ENCODE measurements around the gene CTNNAL1.
"Not testable (repeated sequence)": the region's sequence is repeated elsewhere in the genome, so short reads cannot be mapped to it uniquely, and the experiment has no call there.

CTNNAL1 gene, protein sequence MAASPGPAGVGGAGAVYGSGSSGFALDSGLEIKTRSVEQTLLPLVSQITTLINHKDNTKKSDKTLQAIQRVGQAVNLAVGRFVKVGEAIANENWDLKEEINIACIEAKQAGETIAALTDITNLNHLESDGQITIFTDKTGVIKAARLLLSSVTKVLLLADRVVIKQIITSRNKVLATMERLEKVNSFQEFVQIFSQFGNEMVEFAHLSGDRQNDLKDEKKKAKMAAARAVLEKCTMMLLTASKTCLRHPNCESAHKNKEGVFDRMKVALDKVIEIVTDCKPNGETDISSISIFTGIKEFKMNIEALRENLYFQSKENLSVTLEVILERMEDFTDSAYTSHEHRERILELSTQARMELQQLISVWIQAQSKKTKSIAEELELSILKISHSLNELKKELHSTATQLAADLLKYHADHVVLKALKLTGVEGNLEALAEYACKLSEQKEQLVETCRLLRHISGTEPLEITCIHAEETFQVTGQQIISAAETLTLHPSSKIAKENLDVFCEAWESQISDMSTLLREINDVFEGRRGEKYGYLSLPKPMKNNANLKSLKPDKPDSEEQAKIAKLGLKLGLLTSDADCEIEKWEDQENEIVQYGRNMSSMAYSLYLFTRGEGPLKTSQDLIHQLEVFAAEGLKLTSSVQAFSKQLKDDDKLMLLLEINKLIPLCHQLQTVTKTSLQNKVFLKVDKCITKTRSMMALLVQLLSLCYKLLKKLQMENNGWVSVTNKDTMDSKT

DNA sequence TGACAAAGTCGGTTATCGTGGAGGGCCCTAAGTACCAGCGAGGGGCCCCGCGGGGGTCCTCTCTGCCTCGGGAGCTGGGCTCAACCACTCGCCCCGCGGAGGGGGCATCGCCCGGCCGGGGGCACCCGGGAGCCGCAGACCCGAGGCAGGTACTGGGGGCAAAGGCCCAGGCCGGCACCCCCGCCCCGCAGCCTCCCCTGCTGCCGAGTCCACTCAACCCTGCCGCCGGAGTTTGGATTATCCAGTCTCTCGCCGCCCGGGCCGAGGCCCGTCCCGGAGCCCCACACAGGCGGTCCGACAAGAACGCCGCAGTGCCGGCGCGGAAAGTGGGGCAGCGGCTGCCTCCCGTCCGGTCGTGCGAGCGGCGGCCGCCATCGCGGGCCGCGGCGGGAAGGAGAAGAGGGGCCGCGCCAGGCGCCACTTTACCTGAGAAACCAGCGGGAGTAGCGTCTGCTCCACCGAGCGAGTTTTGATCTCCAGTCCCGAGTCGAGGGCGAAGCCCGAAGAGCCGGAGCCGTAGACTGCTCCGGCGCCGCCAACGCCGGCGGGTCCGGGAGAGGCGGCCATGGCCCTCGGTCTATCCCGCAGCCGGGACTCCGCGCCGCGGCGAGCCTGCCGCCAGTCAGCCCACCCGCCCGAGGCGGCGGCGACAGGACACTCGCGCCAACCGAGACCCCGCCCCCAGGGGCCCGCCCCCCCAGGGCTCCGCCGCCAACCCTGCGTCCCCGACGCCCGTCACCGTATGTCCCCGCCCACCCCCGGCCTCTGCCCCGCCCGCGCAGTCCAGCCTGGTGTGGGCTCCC, at the start of gene CTNNAL1:
TSS of gene CTNNAL1 (minus strand) at position 624 of the 803 bp plus-strand sequence. CDS start at position 567, 57 bp downstream.
- H3K27me3 ChIP-seq (ENCODE audit: insufficient read depth, low read length): peaks cover 13% of the 10 kb centered on the region
- H3K4me1 ChIP-seq (ENCODE audit: insufficient read depth, low read length): peaks cover 12% of the 10 kb centered on the region
- H3K4me3 ChIP-seq (ENCODE audit: low read length): peak within 1 kb of the TSS; percentile 90
- H3K36me3 ChIP-seq (ENCODE audit: insufficient read depth, low read depth, low read length): 0 out of 2 replicates have a peak, but pooled peaks cover 4% of the 10 kb centered on the region
- peak within 1 kb of the TSS; percentile 78 for H3K9ac ChIP-seq (ENCODE audit: low read depth, low read length)
- no peak within 1 kb of the TSS for H3K27ac ChIP-seq (ENCODE audit: low read length)
- no peaks in the 10 kb centered on the region for H3K9me3 ChIP-seq (ENCODE audit: insufficient read depth, low read depth, low read length)

DNA sequence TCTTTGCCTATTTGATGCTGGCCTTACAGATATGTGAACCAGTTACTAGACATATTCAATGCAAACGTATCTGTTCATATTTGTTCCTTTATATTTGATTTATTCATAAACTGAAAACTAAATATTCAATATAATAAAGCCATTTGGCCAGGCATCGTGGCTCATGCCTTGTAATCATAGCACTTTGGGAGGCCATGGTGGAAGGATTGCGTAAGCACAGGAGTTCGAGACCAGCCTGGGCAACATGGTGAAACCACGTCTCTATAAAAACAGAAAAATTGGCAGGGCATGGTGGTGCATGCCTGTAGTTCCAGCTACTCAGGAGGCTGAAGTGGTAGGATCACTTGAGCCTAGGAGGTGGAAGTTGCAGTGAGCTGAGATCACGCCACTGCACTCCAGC, 49.2 kb upstream of the CTNNAL1 start:
- Histone ChIP-seq H3K9ac (ENCODE audit: low read depth, low read length) (no peak overlapping the region), H3K27me3 (ENCODE audit: insufficient read depth, low read length) (no peaks in the 10 kb centered on the region), H3K36me3 (ENCODE audit: insufficient read depth, low read depth, low read length) (peaks cover 85% of the 10 kb centered on the region), H3K27ac (ENCODE audit: low read length) (no peak overlapping the region), H3K4me3 (ENCODE audit: low read length) (no peak overlapping the region), H3K4me1 (ENCODE audit: insufficient read depth, low read length) (no peaks in the 10 kb centered on the region), H3K9me3 (ENCODE audit: insufficient read depth, low read depth, low read length) (no peaks in the 10 kb centered on the region)

DNA sequence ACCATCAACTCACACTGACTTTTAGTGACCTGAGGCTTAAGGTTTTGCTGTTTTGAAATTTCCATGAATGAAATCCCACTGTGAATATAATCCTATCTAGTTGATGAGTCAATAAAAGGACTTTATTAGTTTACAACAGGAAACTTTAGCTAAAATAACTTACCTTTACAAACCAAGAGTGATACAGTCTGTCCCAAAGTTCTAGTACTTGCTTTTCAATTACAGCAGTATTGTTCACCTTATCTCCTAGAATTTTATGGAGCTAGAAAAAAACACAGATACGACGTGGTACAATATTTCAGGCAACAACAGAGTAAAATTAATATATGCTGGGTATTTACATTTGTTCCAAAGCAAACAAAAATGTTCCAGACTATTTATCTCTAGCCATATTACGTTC, 46.9 kb upstream of the CTNNAL1 start:
- H3K4me1 ChIP-seq (ENCODE audit: insufficient read depth, low read length): peaks cover under 1% of the 10 kb centered on the region; the same call in 1 of the 2 replicates
- H3K27ac ChIP-seq (ENCODE audit: low read length): no peak overlapping the region
- H3K9me3 ChIP-seq (ENCODE audit: insufficient read depth, low read depth, low read length): no peaks in the 10 kb centered on the region
- H3K36me3 ChIP-seq (ENCODE audit: insufficient read depth, low read depth, low read length): peaks cover 90% of the 10 kb centered on the region
- no peak overlapping the region for H3K9ac ChIP-seq (ENCODE audit: low read depth, low read length)
- no peaks in the 10 kb centered on the region for H3K27me3 ChIP-seq (ENCODE audit: insufficient read depth, low read length)
- H3K4me3 ChIP-seq (ENCODE audit: low read length): no peak overlapping the region

DNA sequence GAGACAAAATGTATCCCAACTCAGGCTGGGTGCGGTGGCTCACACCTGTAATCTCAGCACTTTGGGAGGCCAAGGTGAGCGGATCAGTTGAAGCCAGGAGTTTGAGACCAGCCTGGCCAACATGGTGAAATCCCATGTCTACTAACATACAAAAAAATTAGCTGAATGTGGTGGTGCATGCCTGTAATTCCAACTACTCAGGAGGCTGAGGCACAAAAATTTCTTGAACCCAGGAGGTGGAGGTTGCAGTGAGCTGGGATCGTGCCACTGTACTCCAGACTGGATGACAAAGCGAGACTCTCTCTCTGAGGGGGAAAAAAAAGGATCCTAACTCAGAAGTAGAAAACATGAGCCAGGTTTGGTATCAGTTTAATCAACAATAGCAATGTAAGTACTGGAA, 39.8 kb upstream of the CTNNAL1 start:
- not testable (repeated sequence) for H3K4me1 ChIP-seq (ENCODE audit: insufficient read depth, low read length); H3K9me3 ChIP-seq (ENCODE audit: insufficient read depth, low read depth, low read length); H3K27ac ChIP-seq (ENCODE audit: low read length); H3K27me3 ChIP-seq (ENCODE audit: insufficient read depth, low read length); H3K9ac ChIP-seq (ENCODE audit: low read depth, low read length); H3K4me3 ChIP-seq (ENCODE audit: low read length)
- H3K36me3 ChIP-seq (ENCODE audit: insufficient read depth, low read depth, low read length): peaks cover 96% of the 10 kb centered on the region

DNA sequence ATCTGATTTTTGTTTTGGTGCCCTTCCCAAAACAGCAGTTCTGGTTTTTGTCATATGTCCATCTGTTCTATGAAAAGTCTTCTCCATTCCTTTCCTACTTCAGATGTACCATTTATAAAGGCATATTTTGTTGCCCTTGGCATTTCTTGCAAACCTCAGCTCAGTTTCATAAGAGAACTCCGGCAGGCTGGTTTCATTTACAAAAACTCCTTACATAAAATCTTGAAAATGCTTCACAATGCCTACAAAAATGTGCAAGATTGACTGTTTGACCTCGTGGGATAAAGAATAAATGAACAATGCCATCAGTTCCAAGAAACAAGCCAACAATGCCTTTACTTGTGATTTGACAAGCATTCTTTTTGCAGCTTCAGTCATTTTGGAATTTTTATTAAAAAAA, 39.1 kb upstream of the CTNNAL1 start:
- H3K9ac ChIP-seq (ENCODE audit: low read depth, low read length): no peak overlapping the region
- H3K27ac ChIP-seq (ENCODE audit: low read length): no peak overlapping the region
- H3K36me3 ChIP-seq (ENCODE audit: insufficient read depth, low read depth, low read length): peaks cover 96% of the 10 kb centered on the region
- H3K27me3 ChIP-seq (ENCODE audit: insufficient read depth, low read length): no peaks in the 10 kb centered on the region
- H3K9me3 ChIP-seq (ENCODE audit: insufficient read depth, low read depth, low read length): no peaks in the 10 kb centered on the region
- peaks cover 6% of the 10 kb centered on the region; the same call in 1 of the 2 replicates for H3K4me1 ChIP-seq (ENCODE audit: insufficient read depth, low read length)
- no peak overlapping the region for H3K4me3 ChIP-seq (ENCODE audit: low read length)

DNA sequence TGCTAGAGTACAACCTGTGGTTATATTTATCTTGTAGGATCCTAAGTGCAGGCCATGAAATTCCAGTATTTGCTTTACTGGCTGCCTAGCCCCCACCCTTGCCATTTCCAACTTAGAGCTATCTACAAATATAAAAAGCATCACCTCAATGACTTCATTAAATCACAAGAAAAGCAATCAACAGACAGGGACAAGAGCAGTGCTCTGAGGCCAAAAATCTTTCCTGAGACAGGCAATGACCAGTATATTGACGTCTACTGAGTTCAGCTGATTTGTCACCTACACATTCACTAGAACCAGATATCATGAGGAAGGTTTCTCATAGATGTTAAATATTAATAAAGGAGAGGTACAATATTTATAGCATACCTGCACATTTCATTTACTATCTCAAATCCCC, 38.4 kb upstream of the CTNNAL1 start:
- Histone ChIP-seq H3K4me3 (ENCODE audit: low read length) (no peak overlapping the region), H3K4me1 (ENCODE audit: insufficient read depth, low read length) (peaks cover 6% of the 10 kb centered on the region; the same call in 1 of the 2 replicates), H3K36me3 (ENCODE audit: insufficient read depth, low read depth, low read length) (peaks cover 96% of the 10 kb centered on the region), H3K9ac (ENCODE audit: low read depth, low read length) (no peak overlapping the region), H3K27me3 (ENCODE audit: insufficient read depth, low read length) (no peaks in the 10 kb centered on the region), H3K9me3 (ENCODE audit: insufficient read depth, low read depth, low read length) (no peaks in the 10 kb centered on the region), H3K27ac (ENCODE audit: low read length) (no peak overlapping the region)

DNA sequence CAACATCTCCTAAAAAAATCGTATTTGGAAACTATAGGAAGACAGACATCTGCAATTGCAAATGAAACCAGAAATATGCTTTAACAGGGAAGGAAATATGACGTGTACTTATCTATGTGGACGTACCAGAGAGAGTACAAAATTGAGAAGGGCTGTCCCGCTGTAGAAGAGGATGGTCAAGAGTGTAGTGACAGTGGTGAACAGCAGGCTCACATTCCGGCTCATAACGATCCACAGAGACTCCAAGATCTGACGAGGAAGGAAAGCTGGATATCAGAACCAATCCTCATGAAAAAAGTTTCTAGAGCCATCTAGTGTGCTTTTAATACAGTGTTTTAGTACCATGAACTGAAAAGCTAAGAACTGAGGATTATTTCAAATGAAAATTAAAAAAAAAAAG, 37.1 kb upstream of the CTNNAL1 start:
- Histone ChIP-seq H3K36me3 (ENCODE audit: insufficient read depth, low read depth, low read length) (peaks cover 97% of the 10 kb centered on the region), H3K9ac (ENCODE audit: low read depth, low read length) (no peak overlapping the region)

DNA sequence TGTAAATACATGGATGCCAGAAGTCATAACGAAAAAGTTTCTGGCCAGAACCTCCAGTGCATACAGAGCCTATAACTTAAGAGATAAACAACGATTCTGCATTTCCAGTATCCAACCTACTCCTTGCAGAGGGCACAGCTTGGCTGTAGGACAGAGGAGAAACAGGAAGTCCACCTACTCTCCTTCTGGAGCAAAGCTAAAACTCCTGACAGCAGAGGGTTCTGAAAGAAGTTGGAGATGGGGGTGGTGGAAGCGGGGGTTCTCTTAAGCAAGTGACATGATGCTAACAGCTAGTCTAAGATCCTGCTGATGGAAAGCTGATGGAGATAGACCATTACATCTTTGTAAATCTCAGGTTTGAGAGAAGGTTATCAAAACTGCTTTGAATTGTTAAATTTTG, 35.5 kb upstream of the CTNNAL1 start:
- H3K36me3 ChIP-seq (ENCODE audit: insufficient read depth, low read depth, low read length): peaks cover 95% of the 10 kb centered on the region
- H3K27me3 ChIP-seq (ENCODE audit: insufficient read depth, low read length): no peaks in the 10 kb centered on the region
- H3K4me1 ChIP-seq (ENCODE audit: insufficient read depth, low read length): no peaks in the 10 kb centered on the region
- H3K9me3 ChIP-seq (ENCODE audit: insufficient read depth, low read depth, low read length): no peaks in the 10 kb centered on the region
- H3K9ac ChIP-seq (ENCODE audit: low read depth, low read length): no peak overlapping the region
- no peak overlapping the region for H3K27ac ChIP-seq (ENCODE audit: low read length)
- H3K4me3 ChIP-seq (ENCODE audit: low read length): no peak overlapping the region

More for the DNA sequence above, 37.1 kb upstream of the CTNNAL1 start:
- H3K4me1 ChIP-seq (ENCODE audit: insufficient read depth, low read length): peaks cover 6% of the 10 kb centered on the region; the same call in 1 of the 2 replicates
- H3K27ac ChIP-seq (ENCODE audit: low read length): no peak overlapping the region
- H3K27me3 ChIP-seq (ENCODE audit: insufficient read depth, low read length): no peaks in the 10 kb centered on the region
- no peaks in the 10 kb centered on the region for H3K9me3 ChIP-seq (ENCODE audit: insufficient read depth, low read depth, low read length)
- no peak overlapping the region for H3K4me3 ChIP-seq (ENCODE audit: low read length)

DNA sequence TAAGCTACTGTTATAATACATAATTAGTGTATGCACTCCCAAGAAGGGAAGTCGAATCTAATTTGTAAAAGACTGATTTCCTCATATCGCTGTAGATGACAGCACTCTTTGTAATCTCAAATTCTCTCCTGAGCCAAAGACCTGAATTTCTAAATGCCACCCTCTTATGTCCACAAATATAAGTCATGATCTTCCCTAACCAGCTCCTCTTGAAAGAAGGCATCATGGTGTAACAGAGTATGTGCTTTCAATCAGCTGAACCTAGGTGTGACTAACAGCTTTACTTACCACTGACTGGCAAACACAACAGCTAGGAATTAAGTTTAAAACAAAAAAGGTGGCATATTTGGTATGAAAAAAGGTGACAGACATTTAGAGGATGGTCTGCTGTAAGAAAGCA, 34.0 kb upstream of the CTNNAL1 start:
- Histone ChIP-seq H3K9ac (ENCODE audit: low read depth, low read length) (no peak overlapping the region), H3K4me1 (ENCODE audit: insufficient read depth, low read length) (no peaks in the 10 kb centered on the region), H3K27ac (ENCODE audit: low read length) (no peak overlapping the region), H3K36me3 (ENCODE audit: insufficient read depth, low read depth, low read length) (peaks cover 89% of the 10 kb centered on the region), H3K9me3 (ENCODE audit: insufficient read depth, low read depth, low read length) (no peaks in the 10 kb centered on the region), H3K4me3 (ENCODE audit: low read length) (no peak overlapping the region), H3K27me3 (ENCODE audit: insufficient read depth, low read length) (no peaks in the 10 kb centered on the region)

DNA sequence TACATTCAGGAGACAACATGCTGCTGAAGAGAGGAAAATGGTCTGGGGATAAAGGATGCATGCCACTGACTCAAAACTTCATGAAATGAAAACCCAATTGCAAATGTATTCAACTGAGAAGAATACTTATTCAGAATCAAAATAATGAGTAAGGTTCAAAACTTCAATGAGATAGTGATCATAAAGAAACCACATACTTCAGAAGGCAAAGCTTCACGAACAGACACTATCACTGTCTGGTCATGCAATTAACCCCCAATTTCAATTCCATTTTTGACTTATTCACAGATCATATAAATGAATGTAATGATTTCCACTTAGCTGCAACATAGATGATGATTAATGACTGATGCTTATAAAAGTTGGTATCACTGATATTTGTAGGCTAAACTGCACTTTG, 33.0 kb upstream of the CTNNAL1 start:
- Histone ChIP-seq H3K36me3 (ENCODE audit: insufficient read depth, low read depth, low read length) (peaks cover 84% of the 10 kb centered on the region), H3K4me1 (ENCODE audit: insufficient read depth, low read length) (no peaks in the 10 kb centered on the region), H3K27ac (ENCODE audit: low read length) (no peak overlapping the region), H3K4me3 (ENCODE audit: low read length) (no peak overlapping the region), H3K9ac (ENCODE audit: low read depth, low read length) (no peak overlapping the region), H3K27me3 (ENCODE audit: insufficient read depth, low read length) (no peaks in the 10 kb centered on the region), H3K9me3 (ENCODE audit: insufficient read depth, low read depth, low read length) (no peaks in the 10 kb centered on the region)

DNA sequence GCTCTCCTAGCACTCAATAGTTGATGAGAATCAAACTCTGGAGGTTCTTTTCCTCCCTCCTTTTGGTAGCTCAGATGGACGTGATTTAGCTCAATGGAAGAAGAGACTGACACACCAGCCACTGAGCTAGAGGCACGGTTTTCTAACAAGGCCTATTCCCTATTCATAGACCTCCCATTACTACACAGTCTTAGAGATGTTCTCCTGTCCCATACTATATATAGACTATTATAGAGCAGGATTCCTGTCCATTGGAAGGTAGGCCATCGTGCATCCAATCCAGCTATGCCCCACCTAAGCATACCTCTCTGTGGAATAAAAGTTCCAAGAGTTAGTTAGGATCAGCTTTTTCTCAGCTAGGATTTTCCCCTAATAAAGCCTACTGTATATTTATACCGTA, 30.3 kb upstream of the CTNNAL1 start:
- Histone ChIP-seq H3K27me3 (ENCODE audit: insufficient read depth, low read length) (no peaks in the 10 kb centered on the region), H3K9ac (ENCODE audit: low read depth, low read length) (no peak overlapping the region), H3K36me3 (ENCODE audit: insufficient read depth, low read depth, low read length) (peaks cover 65% of the 10 kb centered on the region), H3K4me1 (ENCODE audit: insufficient read depth, low read length) (no peaks in the 10 kb centered on the region), H3K9me3 (ENCODE audit: insufficient read depth, low read depth, low read length) (no peaks in the 10 kb centered on the region), H3K27ac (ENCODE audit: low read length) (no peak overlapping the region), H3K4me3 (ENCODE audit: low read length) (no peak overlapping the region)
